Memory B cell (primary cell): ENCODE measurements around the gene SFTPB.
"Not testable (repeated sequence)": the region's sequence is repeated elsewhere in the genome, so short reads cannot be mapped to it uniquely, and the experiment has no call there.

Experiments
- ATAC-seq: fragments of 150-1000 bp; cut with Tn5 transposase; 2 replicates; pipeline ENCODE4 v1.10.0; 2021; ENCODE audit warnings: low read depth, mild to moderate bottlenecking, moderate library complexity
- DNase-seq, 2 donors: peaks; one replicate each; pipeline ENCODE4 v3.0.0; 2022; ENCODE audit warnings: low spot score in 2 of 2
- H3K27ac Mint-ChIP-seq: one replicate; pipeline ENCODE4 v1.8.0; 2022; ENCODE audit warnings: mild to moderate bottlenecking, moderate library complexity, mixed read lengths
- H3K27me3 Mint-ChIP-seq: one replicate; pipeline ENCODE4 v1.8.0; 2022; ENCODE audit warnings: mixed read lengths
- H3K36me3 Mint-ChIP-seq: one replicate; pipeline ENCODE4 v1.8.0; 2022; ENCODE audit warnings: mild to moderate bottlenecking, mixed read lengths
- H3K4me1 Mint-ChIP-seq: one replicate; pipeline ENCODE4 v1.8.0; 2022; ENCODE audit warnings: mixed read lengths
- H3K4me3 Mint-ChIP-seq: one replicate; pipeline ENCODE4 v1.8.0; 2022; ENCODE audit warnings: mild to moderate bottlenecking, moderate library complexity, mixed read lengths
- H3K9me3 Mint-ChIP-seq: one replicate; pipeline ENCODE4 v1.8.0; 2022; ENCODE audit warnings: mixed read lengths

Gene SFTPB

GRCh38 chr2:85648619-85649018, 19.4 kb downstream of the SFTPB start:
- H3K27me3 Mint-ChIP-seq: no peaks in the 10 kb centered on the region
- H3K27ac Mint-ChIP-seq: no peak overlapping the region
- H3K4me3 Mint-ChIP-seq: no peak overlapping the region
- H3K36me3 Mint-ChIP-seq: peaks cover 31% of the 10 kb centered on the region
- DNase-seq (peak; percentile 28 to 34), ATAC-seq (peak; percentile 48)
- H3K9me3 Mint-ChIP-seq: no peaks in the 10 kb centered on the region
- H3K4me1 Mint-ChIP-seq: peaks cover 14% of the 10 kb centered on the region

DNA sequence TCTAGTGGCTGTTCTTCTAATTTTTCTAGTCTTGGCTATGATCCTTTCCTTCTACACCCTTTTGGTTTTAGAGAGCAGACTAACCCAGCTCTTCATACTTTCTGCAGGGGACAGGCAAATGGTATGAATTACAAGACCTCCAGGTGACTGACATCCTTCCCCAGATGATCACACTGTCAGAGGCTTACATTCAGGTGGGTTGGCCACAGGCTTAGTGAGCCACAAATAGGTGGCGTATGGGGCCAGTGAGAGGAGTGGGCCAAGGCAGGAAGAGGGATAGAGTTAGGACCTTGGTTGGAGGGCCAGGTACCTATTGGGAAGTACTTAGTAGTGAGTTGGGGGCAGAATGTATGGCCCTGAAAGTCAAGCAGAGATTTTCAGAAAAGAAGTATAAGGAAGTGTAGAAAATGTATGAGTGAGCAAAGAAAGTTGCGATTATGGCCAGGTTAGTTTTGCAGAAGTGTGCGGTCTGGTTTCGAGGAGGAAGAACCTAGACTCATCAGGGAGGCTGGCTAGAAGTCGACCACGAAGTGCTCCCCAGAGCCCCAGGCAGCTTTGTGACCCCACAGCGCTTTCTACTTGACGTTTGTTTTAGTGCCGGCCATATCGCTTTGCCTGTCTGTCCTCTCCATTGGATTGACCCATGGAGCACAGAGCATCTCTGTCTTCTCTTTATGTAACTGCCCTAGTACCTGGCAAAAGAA, 20.0 kb downstream of the SFTPB start:
- Mint-ChIP-seq H3K9me3 (no peaks in the 10 kb centered on the region), H3K27ac (no peak overlapping the region), H3K36me3 (peaks cover 28% of the 10 kb centered on the region), H3K4me3 (peak overlapping the region; percentile 18), H3K27me3 (no peaks in the 10 kb centered on the region), H3K4me1 (peaks cover 14% of the 10 kb centered on the region)
- ATAC-seq: peak; percentile 98
- DNase-seq: peak; percentile 56 to 57

DNA sequence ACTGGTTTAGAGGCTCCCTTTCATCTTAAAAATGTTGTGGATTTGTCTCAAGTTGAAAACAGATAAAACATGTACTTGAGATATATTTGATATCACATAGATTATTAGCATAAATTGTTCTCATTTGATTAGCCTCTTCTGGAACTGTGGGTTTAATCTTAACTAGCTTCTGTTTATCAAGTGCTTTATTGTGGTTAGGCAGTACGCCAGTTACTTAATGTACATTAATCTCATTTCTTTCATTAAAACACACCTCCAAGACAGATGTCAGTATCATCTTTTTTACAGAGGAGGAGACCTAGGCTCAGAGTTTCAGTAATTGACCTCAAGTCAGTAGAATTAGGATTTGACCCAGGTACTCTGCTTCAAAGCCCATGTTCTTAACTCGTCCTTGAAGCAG, 21.8 kb downstream of the SFTPB start:
- Mint-ChIP-seq H3K27me3 (no peaks in the 10 kb centered on the region), H3K4me1 (peaks cover 14% of the 10 kb centered on the region), H3K9me3 (no peaks in the 10 kb centered on the region), H3K36me3 (peaks cover 34% of the 10 kb centered on the region), H3K27ac (no peak overlapping the region), H3K4me3 (no peak overlapping the region)
- no peak for ATAC-seq
- no peak for DNase-seq

DNA sequence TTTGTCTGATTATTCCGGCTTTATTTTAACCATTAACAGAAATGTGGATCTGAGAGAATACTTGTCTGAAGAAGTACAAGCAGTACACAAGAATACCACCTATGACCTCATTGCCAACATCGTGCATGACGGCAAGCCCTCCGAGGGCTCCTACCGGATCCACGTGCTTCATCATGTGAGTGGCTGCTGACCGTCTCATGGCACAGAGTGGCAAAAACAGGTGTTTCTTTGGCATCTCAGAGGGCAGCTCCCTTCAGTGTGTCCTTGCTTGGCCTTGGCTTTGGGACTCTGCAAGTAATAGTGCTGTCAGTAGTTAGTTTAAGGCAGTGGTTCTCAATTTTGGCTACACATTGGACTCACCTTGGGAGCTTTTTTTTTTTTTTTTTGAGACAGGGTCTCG, 23.1 kb downstream of the SFTPB start:
- no peak for DNase-seq
- H3K27ac Mint-ChIP-seq: no peak overlapping the region
- H3K36me3 Mint-ChIP-seq: peaks cover 39% of the 10 kb centered on the region
- H3K9me3 Mint-ChIP-seq: no peaks in the 10 kb centered on the region
- H3K4me3 Mint-ChIP-seq: no peak overlapping the region
- no peak for ATAC-seq
- peaks cover 14% of the 10 kb centered on the region for H3K4me1 Mint-ChIP-seq
- no peaks in the 10 kb centered on the region for H3K27me3 Mint-ChIP-seq

GRCh38 chr2:85642725-85643124, 25.3 kb downstream of the SFTPB start:
- H3K9me3 Mint-ChIP-seq: no peaks in the 10 kb centered on the region
- H3K27me3 Mint-ChIP-seq: no peaks in the 10 kb centered on the region
- H3K4me3 Mint-ChIP-seq: no peak overlapping the region
- peaks cover 33% of the 10 kb centered on the region for H3K36me3 Mint-ChIP-seq
- DNase-seq (no peak), ATAC-seq (no peak)
- H3K27ac Mint-ChIP-seq: no peak overlapping the region
- H3K4me1 Mint-ChIP-seq: peaks cover 1% of the 10 kb centered on the region

GRCh38 chr2:85635636-85636035, 32.4 kb downstream of the SFTPB start:
- DNase-seq (no peak), ATAC-seq (no peak)
- Mint-ChIP-seq H3K27me3 (no peaks in the 10 kb centered on the region), H3K36me3 (peaks cover 35% of the 10 kb centered on the region), H3K4me3 (no peak overlapping the region), H3K27ac (no peak overlapping the region), H3K4me1 (peaks cover 11% of the 10 kb centered on the region), H3K9me3 (no peaks in the 10 kb centered on the region)

DNA sequence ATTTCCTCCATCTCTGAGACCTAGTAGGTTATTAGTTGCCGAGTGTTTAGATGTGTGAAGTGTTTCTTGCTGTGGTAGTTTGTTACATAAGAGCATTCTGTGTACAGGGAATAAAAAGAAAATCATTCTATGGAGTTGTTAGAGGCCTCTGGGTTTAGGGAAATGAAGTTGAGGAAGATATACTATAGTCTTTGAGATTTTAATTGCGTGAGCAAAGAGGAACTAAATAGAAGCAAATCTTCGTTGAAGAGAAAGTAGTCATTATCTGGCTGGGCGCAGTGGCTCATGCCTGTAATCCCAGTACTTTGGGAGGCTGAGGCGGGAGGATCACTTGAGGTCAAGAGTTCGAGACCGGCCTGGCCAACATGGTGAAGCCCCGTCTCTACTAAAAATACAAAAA, 33.0 kb downstream of the SFTPB start:
- ATAC-seq: no peak
- Mint-ChIP-seq H3K27me3 (no peaks in the 10 kb centered on the region), H3K9me3 (no peaks in the 10 kb centered on the region), H3K4me3 (no peak overlapping the region), H3K27ac (peak overlapping the region; percentile 78), H3K4me1 (peaks cover 11% of the 10 kb centered on the region), H3K36me3 (peaks cover 34% of the 10 kb centered on the region)
- DNase-seq: no peak

DNA sequence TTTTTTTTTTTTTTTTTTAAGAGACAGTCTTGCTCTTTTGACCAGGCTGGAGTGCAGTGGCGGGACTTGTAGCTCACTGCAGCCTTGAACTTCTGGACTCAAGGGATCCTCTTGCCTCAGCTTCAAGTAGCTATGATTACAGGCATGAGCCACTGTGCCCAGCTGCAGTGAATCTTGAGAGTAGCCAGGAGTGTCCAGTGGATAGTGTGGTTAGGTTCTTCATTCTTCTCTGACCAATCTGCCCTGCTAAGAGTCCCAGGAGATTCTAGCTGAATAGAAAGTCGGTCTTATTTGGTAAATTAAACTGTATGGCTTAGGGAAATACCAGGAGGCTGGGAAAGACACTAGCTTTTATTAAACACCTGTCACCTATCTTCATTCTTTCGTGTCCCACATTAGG, 36.7 kb downstream of the SFTPB start:
- H3K4me1 Mint-ChIP-seq: peaks cover 11% of the 10 kb centered on the region
- no peak for DNase-seq
- no peaks in the 10 kb centered on the region for H3K9me3 Mint-ChIP-seq
- H3K4me3 Mint-ChIP-seq: no peak overlapping the region
- no peaks in the 10 kb centered on the region for H3K27me3 Mint-ChIP-seq
- H3K27ac Mint-ChIP-seq: no peak overlapping the region
- no peak for ATAC-seq
- peaks cover 19% of the 10 kb centered on the region for H3K36me3 Mint-ChIP-seq

GRCh38 chr2:85628658-85629057, 39.3 kb downstream of the SFTPB start:
- peaks cover 22% of the 10 kb centered on the region for H3K36me3 Mint-ChIP-seq
- DNase-seq: no peak
- no peaks in the 10 kb centered on the region for H3K9me3 Mint-ChIP-seq
- H3K4me3 Mint-ChIP-seq: no peak overlapping the region
- H3K27me3 Mint-ChIP-seq: no peaks in the 10 kb centered on the region
- H3K4me1 Mint-ChIP-seq: peaks cover 5% of the 10 kb centered on the region
- H3K27ac Mint-ChIP-seq: peak overlapping the region; percentile 78
- ATAC-seq: peak; percentile 90

DNA sequence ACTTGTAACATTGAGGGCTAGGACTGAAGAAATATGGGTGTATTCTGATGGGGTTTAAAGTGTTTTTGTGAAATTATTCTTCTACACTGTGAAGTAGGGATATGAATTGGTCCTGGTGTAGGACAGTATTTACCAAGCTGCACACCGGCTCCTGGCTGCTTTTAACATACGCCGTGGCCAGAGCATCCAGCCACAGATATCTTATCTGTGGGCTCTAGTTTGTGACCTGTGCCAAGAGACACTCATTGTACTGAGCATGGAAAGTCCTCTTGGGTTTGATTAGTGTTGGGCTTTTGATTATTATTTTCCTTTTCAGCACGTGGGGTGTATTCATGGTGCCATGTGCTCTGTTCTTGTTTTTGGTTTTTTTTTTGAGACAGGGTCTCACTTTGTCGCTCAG, 44.0 kb downstream of the SFTPB start:
- peaks cover 26% of the 10 kb centered on the region for H3K36me3 Mint-ChIP-seq
- H3K4me3 Mint-ChIP-seq: no peak overlapping the region
- H3K27me3 Mint-ChIP-seq: no peaks in the 10 kb centered on the region
- DNase-seq (no peak), ATAC-seq (no peak)
- H3K27ac Mint-ChIP-seq: no peak overlapping the region
- H3K4me1 Mint-ChIP-seq: peaks cover 11% of the 10 kb centered on the region
- no peaks in the 10 kb centered on the region for H3K9me3 Mint-ChIP-seq

DNA sequence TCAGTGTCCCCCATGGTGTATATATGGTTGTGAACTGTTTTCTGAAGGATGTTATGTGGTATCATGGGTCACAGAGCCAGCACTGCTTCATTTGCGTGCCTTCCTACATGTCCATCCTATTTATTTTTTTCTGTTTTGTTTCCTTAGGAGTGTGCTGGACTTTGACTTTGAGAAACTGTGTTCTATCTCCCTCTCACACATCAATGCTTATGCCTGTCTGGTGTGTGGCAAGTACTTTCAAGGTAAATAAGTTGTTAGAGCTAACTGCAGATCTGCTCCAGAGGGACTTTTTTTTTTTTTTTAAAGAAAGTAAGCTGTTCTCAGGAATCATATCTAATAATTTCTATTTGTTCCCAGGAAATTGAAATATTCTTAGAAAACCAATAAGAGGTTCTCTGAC, 46.7 kb downstream of the SFTPB start:
- Mint-ChIP-seq H3K4me3 (no peak overlapping the region), H3K27ac (no peak overlapping the region), H3K4me1 (peaks cover 8% of the 10 kb centered on the region), H3K36me3 (peaks cover 25% of the 10 kb centered on the region), H3K9me3 (no peaks in the 10 kb centered on the region), H3K27me3 (no peaks in the 10 kb centered on the region)
- ATAC-seq (no peak), DNase-seq (no peak)

GRCh38 chr2:85619617-85620016, 48.4 kb downstream of the SFTPB start:
- Mint-ChIP-seq H3K36me3 (peaks cover 17% of the 10 kb centered on the region), H3K4me3 (no peak overlapping the region), H3K27ac (no peak overlapping the region), H3K4me1 (peaks cover 12% of the 10 kb centered on the region), H3K27me3 (no peaks in the 10 kb centered on the region), H3K9me3 (no peaks in the 10 kb centered on the region)
- ATAC-seq: no peak
- DNase-seq: no peak

DNA sequence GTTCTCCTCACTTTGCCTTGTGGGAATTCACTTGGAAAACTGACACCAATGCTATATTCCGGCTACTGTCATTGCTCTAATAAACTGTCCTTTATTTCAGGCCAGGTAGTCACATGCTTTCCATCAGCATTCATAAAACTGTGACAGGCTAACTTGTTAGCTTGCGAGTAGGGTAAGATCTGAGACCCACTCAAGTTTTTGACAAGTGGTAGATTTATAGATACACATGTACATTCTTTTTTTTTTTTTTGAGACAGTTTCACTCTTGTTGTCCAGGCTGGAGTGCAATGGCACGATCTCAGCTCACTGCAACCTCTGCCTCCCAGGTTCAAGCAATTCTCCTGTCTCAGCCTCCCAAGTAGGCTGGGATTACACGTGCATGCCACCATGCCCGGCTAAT, 50.3 kb downstream of the SFTPB start:
- H3K36me3 Mint-ChIP-seq, ATAC-seq, DNase-seq, H3K27ac Mint-ChIP-seq, H3K9me3 Mint-ChIP-seq, H3K27me3 Mint-ChIP-seq: not testable (repeated sequence)
- peaks cover 11% of the 10 kb centered on the region for H3K4me1 Mint-ChIP-seq
- H3K4me3 Mint-ChIP-seq: peak overlapping the region; percentile 96

DNA sequence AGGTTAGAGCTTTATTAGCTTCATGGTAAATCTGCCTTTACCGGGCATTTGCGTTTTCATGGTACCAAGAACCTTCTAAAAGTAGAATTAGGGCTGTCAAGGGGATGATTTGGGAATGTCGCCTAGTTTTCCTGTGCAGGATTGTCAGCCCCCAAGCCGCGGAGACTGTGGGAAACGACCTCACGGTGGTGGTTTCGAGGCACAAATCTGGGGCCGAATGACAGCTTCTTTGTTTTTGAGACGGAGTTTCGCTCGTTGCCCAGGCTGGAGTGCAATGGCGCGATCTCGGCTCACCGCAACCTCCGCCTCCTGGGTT, 52.6 kb downstream of the SFTPB start:
- Mint-ChIP-seq H3K9me3 (no peaks in the 10 kb centered on the region), H3K27ac (no peak overlapping the region), H3K4me1 (peaks cover 14% of the 10 kb centered on the region), H3K27me3 (no peaks in the 10 kb centered on the region), H3K36me3 (no peaks in the 10 kb centered on the region), H3K4me3 (no peak overlapping the region)
- ATAC-seq: no peak
- DNase-seq: no peak

GRCh38 chr2:85614757-85615156, 53.2 kb downstream of the SFTPB start:
- H3K4me1 Mint-ChIP-seq: peaks cover 17% of the 10 kb centered on the region
- H3K36me3 Mint-ChIP-seq, DNase-seq, H3K27me3 Mint-ChIP-seq, ATAC-seq, H3K9me3 Mint-ChIP-seq, H3K27ac Mint-ChIP-seq: not testable (repeated sequence)
- peak overlapping the region; percentile 21 for H3K4me3 Mint-ChIP-seq
